Endometrial microvascular endothelial cells (primary cell): ENCODE data around the gene NHEJ1. TPM values are rescaled to one million over a fixed set of nuclear protein-coding genes. Genes with fewer than 3 reads are reported as not detected.

Source experiments
- in situ Hi-C: cut with HindIII; loops from 2 replicates; pipeline ENCODE4 v1.10.0; 2017; ENCODE audit warnings: low sequenced_read_pairs, low pct_unique_long_range_greater_than_20kb; ENCODE audit errors: inconsistent ontology term
- total RNA-seq: library from RNA; depleted of rRNA; stranded (reverse); fragments of >200 nt; gene quantifications from one replicate; pipeline ENCODE4 v1.2.3, GENCODE V29; 2015; ENCODE audit errors: inconsistent ontology term

The NHEJ1 gene
- total RNA-seq, 1 donor from 2014 or later: 25.8 TPM

DNA sequence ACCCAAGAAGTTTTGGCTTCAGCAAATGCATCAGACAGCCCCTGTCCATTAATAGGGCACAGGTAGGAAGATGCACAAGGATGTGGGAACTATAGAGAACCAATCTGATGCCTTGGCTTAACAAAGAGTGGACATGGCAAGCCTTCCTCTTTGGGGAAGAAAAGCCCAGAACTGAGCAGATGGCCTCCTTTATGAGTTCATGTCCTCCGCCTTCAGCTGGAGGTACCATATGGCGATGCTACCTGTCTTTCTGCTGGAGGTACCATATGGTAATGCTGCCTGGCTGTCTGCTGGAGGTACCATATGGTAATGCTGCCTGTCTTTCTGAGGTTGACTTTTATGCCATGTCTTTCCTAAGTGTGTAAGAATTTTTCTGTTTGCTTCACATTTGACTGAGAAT lies 23.5 kb upstream of the NHEJ1 start:
- in situ Hi-C loops: no loop called here

DNA sequence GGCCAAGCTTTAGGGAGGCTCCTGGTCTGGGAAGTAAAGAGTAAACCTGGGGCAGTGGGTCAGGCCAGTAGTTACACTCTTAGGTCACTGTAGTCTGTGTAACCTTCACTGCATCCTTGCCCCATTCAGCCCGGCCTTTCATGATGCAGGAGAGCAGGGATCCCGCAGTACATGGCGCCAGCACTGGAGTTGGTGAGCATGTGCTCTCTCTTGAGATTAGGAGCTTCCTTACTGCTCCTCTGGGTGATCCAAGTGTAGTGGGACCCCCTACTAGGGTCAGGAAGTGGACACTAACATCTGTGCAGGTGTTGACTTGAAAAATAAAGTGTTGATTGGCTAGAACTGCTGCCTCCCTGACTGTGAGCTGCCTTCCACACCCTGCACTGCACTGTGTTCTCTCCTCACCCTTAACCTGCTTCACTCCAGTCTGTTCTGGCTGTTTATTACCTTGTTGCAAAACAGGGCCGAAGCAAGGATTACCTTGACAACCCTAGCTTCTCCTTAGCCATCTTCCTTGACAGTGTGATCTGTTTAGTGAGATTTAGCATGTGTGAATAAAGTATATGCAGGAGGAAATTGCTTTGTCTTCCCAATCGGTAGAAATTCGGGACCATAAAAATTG lies 22.6 kb upstream of the NHEJ1 start:
- in situ Hi-C loops: no loop called here

DNA sequence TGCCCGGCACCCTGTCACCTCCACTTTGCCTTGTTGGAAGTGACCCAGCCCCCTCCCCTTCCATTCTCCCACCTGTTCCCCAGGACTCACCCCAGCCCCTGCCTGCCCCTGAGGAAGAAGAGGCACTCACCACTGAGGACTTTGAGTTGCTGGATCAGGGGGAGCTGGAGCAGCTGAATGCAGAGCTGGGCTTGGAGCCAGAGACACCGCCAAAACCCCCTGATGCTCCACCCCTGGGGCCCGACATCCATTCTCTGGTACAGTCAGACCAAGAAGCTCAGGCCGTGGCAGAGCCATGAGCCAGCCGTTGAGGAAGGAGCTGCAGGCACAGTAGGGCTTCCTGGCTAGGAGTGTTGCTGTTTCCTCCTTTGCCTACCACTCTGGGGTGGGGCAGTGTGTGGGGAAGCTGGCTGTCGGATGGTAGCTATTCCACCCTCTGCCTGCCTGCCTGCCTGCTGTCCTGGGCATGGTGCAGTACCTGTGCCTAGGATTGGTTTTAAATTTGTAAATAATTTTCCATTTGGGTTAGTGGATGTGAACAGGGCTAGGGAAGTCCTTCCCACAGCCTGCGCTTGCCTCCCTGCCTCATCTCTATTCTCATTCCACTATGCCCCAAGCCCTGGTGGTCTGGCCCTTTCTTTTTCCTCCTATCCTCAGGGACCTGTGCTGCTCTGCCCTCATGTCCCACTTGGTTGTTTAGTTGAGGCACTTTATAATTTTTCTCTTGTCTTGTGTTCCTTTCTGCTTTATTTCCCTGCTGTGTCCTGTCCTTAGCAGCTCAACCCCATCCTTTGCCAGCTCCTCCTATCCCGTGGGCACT lies 21.9 kb upstream of the NHEJ1 start:
- in situ Hi-C loops: no loop called here

DNA sequence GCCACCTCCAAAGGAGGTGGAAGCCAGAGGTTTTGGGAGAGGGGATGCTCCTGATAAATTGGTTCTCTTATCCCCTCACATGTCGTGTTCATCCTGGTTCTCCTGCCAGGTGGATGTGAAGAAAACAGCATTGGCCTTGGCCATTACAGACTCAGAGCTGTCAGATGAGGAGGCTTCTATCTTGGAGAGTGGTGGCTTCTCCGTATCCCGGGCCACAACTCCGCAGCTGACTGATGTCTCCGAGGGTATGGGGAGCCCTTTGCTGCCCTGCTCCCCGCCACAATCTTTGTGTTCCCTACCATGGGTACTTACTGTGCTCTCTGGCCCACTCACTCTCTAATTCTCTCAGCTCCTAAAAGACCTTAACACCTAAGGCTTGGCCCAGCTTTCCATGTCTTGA lies 20.9 kb upstream of the NHEJ1 start:
- in situ Hi-C loops: no loop called here

DNA sequence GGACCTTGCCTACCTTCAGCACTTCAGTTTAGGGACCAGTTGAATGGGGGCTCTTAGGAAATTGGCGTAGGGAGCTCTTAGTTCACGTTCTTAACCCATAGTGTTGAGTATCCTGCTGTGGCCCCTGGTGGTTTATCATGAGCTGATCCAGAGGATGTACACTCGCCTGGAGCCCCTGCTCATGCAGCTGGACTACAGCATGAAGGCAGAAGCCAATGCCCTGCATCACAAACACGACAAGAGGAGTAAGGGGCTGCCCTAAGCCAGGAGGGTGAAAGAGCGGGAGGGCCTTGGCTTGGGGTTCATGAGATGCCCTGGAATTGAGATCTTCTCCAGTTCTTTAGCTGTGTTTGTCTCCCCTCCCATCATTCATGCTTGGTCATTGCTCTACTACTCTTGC lies 20.3 kb upstream of the NHEJ1 start:
- in situ Hi-C loops: no loop called here

DNA sequence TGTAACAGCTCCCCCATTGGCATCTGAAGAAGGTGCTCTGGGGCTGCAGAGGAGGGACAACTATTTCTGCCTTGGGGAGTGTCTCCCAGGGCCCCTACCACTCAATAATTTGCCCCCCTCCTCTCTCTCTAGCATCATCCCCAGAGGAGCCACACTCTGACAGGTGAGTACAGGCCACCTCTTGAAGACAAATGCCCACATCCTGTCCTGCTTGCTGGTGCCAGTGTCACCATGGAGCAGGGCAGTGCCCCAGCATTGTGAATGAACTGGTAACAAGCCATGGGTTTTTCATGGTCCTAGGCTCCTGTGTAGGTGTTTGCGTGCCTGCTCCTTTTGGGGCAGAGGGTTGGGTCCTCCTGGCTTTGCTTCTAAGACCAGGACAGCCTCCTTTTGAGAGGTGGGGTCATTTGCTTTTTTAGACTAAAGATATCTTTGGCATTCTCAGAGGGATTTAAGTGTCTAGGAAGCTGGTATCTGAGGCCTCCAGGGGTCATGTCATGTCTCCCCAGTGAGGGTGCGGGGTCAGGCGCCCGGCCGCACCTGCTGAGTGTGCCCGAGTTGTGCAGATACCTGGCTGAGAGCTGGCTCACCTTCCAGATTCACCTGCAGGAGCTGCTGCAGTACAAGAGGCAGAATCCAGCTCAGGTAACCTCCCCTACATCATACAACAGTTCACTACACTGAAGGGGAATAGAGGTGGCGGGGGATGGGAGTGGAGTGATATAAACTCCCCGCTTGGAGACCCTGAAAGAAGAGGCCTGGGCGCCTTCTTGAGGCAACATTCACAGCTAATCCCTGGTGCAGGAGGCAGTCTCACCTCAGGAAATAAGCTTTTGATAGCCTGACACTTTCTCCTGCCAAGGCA lies 19.2 kb upstream of the NHEJ1 start:
- in situ Hi-C loops: no loop called here

DNA sequence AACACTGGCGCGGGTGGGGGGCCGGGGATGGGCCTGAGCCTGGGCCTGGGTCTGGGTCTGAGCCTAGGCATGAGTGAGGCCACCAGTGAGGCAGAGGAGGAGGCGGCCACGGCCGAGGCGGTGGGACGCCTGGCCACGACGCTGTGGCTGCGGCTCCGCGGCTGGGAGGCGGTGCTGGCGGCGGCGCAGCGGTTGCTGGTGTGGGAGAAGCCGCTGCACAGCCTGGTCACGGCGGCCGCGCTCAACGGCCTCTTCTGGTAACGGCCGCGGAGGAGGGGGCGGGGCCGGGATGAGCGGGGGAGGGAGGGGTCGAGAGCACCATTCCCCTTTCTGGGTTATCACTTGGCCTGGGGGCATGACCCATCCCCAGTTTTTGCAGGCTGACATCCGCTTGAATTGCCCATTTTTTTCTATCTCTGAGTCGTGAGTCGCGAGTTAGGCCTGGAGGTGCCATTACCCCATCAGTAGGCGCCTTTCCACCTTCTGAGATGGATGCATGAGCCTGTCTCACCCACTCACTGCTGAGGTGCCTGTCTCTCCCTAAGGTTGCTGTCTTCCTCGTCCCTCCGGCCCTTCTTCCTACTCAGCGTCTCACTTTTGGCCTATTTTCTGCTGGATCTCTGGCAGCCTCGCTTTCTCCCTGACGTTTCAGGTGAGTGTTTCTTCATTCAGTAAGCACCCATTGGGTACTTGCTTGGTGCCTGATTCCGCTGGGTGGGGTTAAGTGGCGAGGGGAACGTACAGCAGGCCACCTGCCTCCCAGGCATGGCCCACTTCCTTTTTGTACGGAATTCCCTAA lies 18.0 kb upstream of the NHEJ1 start:
- in situ Hi-C loops: no loop called here

DNA sequence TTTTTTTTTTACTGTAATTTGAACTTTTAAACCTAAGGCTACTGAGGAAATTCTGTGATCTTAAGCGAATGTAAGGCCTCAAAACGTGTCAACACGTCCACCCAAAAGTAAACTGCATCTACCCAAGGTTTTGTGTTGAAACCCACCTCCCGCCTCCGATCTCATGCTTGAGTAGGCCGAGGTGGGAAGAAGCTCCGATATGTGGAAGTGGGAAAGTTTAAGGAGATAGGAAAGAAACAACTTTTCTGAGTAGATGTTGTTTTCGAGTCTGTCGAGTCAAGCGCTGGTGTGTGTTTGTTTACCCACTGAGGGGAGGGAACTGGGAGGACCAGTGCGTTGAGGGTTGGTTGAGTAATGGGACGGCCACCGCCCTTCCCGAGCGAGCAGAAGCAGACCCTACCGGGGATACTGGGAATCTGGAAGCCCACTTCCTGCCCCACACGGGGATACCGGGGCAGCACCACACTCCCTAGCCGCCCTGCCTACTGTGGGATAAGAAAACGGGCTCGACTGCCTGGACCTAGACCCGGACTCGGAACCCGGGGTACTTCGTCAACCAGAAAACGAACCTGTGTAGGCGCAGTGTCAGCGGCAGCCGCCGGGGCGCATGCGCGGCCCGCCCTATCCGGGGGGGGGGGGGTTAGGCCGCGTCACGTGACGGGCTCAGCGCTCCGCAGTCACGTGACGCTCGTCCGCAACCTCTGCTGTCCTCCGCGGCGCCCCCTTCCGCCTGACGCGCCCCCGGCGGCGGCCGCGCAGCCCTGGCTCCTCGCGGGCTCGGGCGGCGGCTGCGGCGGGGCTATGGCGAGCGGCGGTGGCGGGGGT lies 17.1 kb upstream of the NHEJ1 start, which contains the start of gene RETREG2:
TSS of gene RETREG2 (plus strand) at position 724 of the 825 bp plus-strand sequence. CDS start at position 802, 78 bp downstream.
- in situ Hi-C loops: no loop called here

DNA sequence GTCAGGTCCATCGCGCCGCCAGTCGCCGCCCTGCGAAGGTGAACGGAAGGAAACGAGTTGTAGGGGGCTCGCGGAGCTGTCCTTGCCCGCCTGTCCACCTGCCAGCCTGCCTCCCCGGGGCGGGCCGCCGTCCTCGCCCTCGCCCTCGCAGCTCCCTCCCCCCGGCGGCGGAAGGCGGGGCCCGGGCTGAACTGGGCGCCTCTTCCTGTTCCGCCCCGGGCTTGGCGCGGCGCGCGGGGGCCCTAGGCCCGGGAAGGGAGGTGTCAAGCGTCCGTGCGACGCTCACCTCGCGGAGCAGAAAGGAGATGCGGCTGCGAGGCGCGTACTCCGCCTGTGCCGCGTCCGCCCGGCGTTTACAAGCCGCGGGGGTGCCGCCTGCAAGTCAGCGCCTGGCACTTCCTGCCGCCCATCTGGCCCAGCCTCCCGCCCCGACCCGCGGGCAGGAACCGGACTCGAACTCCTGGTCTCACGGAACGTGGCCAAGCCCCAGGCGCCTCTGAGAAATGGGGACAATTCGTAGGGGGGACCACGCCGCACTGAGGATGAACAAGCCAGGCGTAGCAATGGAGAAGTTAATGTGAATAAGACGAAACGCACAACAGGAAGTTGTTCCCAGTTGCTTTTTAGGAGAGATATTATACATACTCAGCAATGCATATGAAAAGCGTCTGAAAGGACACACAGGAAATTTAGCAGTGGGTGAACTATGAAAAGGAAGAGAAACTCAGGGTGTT lies 16.4 kb upstream of the NHEJ1 start, which contains the start of gene CNPPD1:
TSS of gene CNPPD1 (minus strand) at position 108 of the 734 bp plus-strand sequence. CDS start at position 11, 97 bp downstream.
- in situ Hi-C loops: no loop called here

DNA sequence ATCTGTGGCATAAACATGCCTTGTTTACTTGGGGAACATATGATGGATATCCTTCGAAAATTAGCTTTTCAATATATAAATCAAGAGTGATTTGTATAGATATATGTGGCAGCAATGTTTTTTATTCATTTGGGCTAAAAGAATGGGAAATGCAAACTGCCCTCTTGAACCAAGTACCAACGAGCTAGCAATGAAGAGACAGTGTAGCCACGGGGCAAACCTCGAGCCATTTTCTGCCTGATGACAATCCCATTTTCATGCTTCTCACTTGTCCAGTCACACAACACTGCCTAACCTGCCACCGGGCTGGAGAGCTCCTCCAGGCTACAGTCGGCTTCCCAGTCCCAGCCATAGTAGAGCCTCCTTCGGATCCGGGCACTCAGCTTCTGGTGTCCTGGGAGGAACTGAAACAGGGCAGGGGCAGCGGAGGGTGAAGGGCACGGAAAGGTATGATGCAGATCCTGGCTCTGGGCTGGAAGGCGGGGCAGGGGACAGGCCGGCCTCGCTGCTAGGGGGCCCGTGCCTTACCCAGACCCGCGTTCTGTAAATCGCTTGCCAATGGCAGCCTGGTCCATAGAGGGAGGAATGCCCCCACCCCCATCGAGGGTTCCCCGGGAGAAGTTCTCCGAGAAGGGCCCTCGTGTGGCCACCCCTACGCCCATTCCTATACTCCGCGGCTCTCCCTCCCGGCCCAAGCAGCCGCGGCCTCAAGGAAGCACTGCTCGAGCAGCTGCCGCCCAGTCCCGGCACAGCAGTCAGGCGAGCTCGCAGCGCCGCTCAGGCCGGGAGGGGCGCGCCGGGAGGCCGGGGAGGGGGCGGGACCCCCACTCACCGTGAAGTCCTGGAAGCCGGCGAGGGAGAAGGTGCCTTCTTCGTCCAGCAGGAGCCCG lies 15.6 kb upstream of the NHEJ1 start:
- in situ Hi-C loops: no loop called here

DNA sequence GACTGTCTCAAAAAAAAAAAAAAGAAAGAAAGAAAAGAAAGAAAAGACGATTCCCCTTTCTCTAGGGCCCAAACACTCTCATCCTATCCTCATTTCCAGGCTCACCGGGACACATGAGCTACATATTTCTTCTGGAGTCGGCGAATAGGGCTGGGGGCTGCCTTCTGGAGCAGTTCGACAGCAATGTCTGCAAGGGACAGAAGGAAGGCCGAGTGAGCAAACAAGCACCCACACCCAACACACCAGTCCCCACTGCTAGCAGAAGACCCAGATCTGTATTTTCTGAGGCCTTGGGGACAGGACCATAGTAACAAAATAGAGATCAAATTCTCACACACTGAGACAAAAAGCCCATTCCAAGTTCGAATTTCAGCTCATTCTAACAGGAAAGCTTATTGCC lies 14.9 kb upstream of the NHEJ1 start:
- in situ Hi-C loops: no loop called here

DNA sequence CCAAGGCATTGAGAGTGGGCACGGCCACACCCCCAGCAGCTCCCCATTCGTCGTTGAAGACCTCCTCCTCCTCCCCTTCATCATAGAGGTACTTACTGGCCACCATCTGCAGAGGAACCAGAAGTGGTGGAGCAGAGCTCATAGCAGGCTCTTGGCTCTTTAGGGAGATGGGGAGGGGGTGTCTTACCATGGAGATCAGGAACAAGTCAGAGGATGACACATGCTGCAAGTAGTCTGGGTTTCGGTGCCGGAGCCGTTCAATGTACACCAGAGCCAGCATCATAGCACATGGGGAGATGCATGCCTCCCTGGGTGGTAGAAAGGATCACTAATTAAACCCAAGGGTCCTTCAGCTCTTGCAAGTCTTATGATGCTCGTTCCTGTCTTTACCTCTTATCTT lies 14.2 kb upstream of the NHEJ1 start:
- in situ Hi-C loops: no loop called here

DNA sequence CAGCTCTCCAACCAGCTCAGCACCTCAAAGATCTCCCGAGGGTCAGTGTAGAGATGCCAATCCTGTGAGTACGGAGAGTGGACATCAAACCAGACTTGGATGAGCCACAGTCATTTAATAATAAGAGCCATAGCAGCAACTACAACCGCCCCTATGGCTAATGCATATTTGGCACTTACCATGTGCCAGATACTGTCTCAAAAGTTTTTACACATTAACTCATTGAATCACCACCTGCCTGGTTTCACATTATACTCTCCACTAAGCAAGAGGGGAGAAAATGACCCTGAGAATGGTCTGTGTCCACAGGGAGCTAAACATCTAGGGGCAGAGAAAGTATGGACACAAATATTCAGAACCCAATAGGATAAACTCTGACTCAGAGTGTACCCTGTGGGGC lies 13.5 kb upstream of the NHEJ1 start:
- in situ Hi-C loops: no loop called here

DNA sequence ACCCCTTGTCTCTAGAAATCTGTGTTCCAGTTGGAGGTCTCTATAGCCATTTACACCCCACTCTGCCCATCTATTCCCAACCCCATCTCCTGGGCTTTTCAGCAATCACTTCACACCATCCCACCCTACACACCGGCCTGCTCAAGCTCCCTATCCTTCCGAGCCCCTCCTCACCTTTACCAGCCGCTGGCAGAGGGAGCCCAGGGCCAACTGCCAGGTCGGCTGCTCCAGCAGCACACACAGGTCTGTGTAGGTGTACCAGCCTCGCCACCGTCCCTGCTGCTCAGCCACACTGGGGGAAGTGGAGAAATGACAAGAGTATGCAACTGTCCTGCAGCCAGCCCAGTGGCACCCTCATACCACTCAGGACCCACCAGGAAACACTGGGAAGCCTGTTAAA lies 12.6 kb upstream of the NHEJ1 start:
- in situ Hi-C loops: no loop called here

DNA sequence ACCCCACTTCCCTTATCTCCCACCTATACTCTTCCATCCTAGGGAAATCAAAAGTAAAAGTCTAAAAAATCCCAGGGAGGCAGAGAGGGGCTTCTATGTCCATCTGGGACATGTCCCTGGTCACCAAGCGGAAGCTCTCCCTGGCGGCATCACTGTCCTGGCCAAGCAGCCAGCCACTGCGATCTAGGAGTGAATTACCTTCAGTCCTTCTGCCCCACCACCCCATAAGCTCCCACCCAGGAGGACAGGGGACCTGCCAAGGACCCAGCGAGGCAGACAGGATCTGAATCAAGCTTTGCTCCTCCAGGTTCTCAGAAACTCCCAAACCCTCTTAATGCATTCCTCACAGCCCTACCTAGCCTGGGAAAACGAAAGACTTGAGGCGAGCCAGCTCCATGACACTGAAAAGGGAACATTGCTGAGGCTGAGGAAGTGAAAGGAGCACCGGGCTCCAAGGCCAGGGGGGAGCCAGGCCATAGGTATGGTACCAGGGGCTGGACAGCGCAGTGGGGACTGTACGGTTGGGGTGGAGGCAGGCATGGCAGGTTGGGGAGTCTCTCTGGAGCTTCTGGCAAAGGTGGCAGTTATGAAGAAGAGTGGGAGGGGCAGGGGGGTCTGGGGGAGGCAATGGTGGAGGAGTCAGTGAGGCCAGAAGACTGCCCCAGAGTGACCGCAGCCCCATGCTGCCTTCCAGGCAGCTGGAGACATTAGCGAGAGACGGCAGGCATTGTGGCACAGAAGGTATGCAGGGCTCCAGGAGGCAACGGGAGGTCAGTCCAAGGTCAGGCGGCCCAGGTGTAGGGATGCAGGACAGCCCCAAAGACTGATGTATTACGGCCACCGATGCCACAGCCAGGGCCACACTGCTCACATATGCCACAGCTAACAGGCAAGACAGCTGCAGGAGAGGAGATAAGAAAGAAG lies 11.9 kb upstream of the NHEJ1 start:
- in situ Hi-C loops: no loop called here
